Islet of Langerhans (tissue), 1 donor: ENCODE measurements around the gene SLC12A8.

ENCODE experiments used
- FAIRE-seq: peaks from one replicate; lab custom pipeline; 2011; peaks lifted over from hg19 to GRCh38; lab: Jason Lieb, UNC

Gene SLC12A8

GRCh38 chr3:125054062-125054448, 158.5 kb downstream of the SLC12A8 start:
- no peak for FAIRE-seq

- no peak for FAIRE-seq
These were observed 159.2 kb downstream of the SLC12A8 start for GRCh38 chr3:125053304-125053699.

GRCh38 chr3:125052624-125053303, 159.8 kb downstream of the SLC12A8 start:
- no peak for FAIRE-seq

- no peak for FAIRE-seq
These were observed 160.6 kb downstream of the SLC12A8 start for GRCh38 chr3:125051715-125052581.

DNA sequence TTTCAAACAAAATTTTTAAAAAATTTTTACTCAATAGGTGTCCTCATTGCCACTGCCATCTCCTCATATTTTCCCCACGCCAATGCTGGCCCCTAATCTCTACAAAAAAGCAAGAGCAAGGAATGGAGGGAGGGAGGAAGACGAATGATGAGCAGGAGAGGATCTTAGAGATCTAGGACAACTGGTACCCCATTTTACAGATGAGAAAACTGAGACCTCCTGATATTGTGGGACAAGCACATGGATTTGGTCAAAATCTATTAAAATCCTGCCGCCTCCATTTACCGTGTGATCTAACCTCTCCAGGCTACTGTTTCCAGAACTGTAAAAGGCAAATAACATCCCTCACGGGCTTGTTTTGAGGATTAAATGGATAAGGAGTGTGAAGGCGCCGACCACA, 161.3 kb downstream of the SLC12A8 start:
- no peak for FAIRE-seq

GRCh38 chr3:125050488-125051090, 162.0 kb downstream of the SLC12A8 start:
- FAIRE-seq = no peak

DNA sequence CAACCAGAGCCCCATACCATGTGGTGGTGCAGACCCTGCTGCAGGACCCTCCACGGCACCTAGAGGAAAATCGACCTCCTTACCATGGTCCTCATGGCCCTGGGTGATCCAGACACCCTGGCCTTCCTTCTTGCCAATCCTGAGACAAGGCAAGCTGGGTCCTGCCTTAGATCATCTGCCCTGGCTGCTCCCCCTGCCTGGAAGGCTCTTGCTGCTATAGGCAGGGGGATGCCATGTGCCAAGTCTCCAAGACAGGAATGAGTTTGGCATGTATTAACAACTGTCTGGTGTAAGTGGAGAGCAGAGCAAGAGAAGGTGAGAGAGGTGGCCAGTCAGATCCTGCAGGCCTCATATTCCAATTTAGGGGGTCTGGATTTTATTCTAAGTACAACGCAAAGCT, 164.3 kb downstream of the SLC12A8 start:
- no peak for FAIRE-seq

GRCh38 chr3:125045965-125046364, 166.6 kb downstream of the SLC12A8 start:
- no peak for FAIRE-seq

DNA sequence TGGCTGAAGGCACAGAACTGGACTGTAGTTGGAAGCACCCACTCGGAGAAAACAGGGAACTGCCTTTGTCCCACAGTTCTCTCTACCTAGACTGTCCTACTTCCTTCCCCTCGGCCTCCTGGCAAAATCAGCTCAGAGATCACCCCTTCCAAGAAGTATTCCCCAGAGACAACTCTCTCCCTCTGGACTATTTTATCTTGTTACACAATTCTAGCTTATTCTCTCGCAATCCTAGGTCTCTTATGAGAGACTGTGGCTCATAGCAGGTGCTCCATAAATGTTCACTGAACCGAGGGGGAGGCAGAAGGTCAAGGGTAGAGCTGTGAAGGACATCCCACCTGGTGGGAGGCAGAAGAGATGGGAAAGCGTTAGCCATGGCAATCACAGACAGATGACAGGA, 167.4 kb downstream of the SLC12A8 start:
- FAIRE-seq = no peak

DNA sequence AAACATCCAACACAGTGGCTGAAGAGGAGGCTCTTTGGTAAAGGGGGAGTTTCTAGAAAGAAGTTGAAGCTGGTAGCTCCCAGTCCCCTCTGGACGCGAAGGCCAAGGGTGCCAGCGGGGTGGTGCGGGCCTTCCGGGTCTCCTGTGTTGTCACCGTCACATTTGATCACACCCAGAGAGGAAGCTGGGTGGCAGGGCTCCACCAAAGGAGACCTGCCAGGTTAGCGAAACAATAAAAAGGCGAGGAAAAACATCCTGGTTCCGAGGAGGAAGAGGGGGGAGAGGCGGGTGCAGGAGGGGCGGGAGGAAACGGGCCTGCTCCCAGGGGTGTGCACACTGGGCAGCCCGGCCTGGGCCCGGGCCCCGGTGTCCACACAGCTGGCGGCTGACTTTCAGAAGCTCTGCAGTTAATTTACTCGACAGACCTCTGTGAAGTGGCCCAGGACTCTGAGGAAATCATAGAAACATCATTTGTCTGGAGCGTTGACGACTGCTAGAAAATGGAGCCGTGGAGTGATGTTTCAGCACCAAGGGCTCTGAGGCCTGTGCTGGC, 168.9 kb downstream of the SLC12A8 start:
- no peak for FAIRE-seq

GRCh38 chr3:125042725-125043406, 169.7 kb downstream of the SLC12A8 start:
- no peak for FAIRE-seq

DNA sequence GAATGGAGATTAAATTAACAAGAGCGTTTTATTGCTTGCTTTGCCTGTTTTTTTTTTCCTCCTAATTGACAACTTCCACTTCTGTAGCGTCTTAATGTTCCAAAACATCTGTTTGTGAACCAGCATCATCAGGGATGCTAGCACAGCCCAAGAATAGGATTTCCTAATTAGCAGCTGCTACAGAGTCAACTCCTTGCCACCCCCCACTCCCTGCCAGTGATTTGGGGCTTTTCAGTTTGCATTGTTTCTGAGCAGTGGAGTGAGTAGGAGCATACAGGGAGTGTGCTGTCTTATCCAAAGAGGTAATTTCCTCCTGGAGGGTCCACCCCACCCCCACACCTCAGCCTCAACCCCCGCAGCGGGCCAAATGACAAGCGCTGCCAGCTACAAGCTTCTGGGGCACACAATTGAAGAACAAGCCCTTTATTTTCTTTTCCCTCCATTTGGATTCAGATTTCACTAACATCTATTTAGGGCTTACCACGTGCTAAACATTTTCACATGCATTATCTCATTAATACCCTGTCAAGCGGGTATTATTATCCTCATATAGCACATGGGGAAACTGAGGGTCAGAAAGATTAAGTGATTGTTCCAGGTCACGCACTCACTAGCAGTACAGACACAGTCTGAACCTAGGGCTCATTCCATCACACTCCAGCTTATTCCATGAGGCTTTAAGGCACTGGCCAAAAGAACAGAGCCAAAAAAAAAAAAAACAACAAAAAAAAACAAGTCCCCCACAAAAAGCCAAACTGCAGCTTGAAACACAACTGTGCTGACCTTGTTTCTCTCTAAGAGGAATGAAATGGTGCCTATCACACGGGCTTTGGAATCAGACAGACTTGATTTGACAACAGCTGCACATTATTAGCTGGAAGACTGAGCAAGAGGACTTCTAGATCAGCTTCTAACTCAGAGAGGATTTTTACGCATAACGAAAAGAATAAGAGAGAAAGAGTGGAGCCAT, 173.1 kb downstream of the SLC12A8 start:
- no peak for FAIRE-seq

GRCh38 chr3:125037498-125038150, 174.9 kb downstream of the SLC12A8 start:
- no peak for FAIRE-seq

DNA sequence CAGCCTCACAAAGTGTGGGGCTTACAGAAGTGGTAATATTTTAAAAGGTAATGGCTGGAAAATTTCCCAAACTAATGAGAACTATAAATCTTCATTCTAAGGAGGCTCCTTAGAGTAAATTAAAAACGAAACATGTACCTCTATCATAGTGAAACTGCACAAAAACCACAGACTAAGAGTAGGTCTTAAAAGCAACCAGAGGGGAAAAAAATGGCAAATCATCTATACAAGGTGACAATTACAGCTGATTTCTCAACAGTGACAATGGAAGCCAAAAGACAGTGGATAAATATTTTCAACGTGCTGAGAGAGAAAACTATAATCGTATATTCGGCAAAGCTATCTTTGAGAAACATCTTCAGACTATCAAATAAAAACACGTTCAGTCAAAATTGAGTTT, 177.3 kb downstream of the SLC12A8 start:
- no peak for FAIRE-seq

GRCh38 chr3:125033616-125034015, 178.9 kb downstream of the SLC12A8 start:
- FAIRE-seq = no peak

DNA sequence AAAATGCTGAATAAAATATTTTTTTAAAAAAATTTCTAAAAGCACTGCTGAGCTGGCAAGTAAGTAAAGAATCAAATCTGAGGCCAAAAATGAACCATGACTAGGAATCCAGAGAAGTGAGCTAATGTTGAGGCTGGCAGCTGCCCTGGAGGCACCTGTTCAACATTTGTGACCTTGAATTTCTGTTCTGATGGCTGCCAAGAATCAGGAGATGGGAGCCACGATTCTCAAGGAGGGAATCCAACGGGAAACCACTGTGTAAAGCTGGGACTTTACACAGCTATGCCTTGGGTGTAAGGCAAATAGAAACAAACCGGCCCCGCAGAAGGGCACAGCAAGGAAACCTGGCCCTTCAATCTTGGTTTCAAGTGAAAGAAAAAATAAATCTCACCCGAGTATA, 179.4 kb downstream of the SLC12A8 start:
- no peak for FAIRE-seq

DNA sequence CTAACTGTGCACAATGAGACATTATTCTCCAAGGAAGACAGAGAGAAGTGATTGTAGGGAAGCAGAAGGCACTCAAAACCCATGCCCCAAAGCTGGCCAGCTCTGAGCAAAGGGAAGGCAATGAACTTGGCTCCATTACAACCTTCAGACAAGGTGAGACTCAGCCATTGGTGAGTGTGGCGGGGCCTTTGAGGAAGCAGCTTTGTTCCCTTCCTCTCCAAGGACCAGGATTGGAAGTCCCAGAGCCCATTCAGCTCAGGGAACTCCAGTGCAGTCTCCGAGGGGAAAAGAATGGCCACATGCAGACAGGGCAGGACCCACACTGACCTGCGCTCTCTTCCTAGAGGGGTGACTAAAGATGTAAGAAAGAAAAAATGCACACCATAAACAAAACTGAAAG, 179.9 kb downstream of the SLC12A8 start:
- FAIRE-seq = no peak
